ENCODE measurements around the gene SSBP4. TPM values are rescaled to one million over a fixed set of nuclear protein-coding genes. Genes with fewer than 3 reads are reported as not detected.

The SSBP4 gene
- total and polyA plus RNA-seq, 2 donors: 28.8 to 81.3 TPM

DNA sequence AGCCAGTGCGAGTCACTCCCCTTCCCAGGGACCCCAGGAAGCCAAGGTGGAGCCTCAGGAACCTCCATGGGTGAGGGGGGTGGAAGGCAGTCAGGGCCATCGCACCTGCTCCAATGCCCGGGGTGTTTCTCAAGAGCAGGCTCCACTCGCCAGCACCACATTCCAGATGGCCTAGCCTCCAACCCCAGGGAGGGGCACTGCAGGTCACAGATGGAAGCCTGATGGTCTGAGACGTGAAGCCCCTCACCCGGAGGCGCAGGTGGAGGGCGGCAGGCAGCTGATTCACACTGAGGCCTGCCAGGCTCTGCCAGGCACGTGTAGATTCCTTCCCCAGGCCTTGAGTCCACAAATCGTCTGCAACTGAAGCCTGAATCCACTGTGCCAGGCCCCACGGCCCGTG, 41.7 kb downstream of the SSBP4 start:
- WGBS: 85% methylated on average over 12 of the region's 12 CpGs
- H3K4me3 ChIP-seq (ENCODE audit: low read depth, low read length): no peak overlapping the region
- H3K27ac ChIP-seq (ENCODE audit: low read depth): no peak overlapping the region
- no peaks in the 10 kb centered on the region for H3K4me1 ChIP-seq (ENCODE audit: insufficient read depth)
- no peak for DNase-seq (ENCODE audit: extremely low spot score)
- H3K36me3 ChIP-seq (ENCODE audit: insufficient read depth): peaks cover 7% of the 10 kb centered on the region

DNA sequence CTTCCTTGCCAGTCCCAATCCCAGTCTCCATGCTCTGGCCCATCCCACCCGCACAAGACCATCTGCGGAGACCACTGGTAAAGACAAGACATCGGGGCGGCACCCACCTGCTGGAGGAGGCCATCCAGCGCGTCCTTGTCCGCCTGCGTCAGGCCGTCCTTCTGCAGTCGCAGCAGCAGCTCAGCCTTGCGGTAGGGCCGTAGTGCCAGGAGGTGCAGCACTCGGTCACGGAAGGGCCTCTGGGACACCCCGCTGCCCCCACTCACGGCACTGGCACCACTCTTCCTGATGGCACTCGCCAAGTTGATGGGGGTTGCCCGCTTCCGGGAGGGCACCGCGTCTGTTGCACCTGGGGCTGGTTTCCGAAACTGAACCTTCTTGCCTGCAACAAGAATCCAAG, 42.3 kb downstream of the SSBP4 start:
- Histone ChIP-seq H3K36me3 (ENCODE audit: insufficient read depth) (peaks cover 5% of the 10 kb centered on the region), H3K27ac (ENCODE audit: low read depth) (no peak overlapping the region), H3K4me3 (ENCODE audit: low read depth, low read length) (no peak overlapping the region), H3K4me1 (ENCODE audit: insufficient read depth) (no peaks in the 10 kb centered on the region)
- no peak for DNase-seq (ENCODE audit: extremely low spot score)
- 96% methylated on average over 22 of the region's 22 CpGs for WGBS

- no peak for DNase-seq (ENCODE audit: extremely low spot score)
- H3K36me3 ChIP-seq (ENCODE audit: insufficient read depth): peaks cover 5% of the 10 kb centered on the region
- peak overlapping the region; percentile 54 for H3K27ac ChIP-seq (ENCODE audit: low read depth)
- WGBS: 12% methylated on average over 8 of the region's 8 CpGs
- no peaks in the 10 kb centered on the region for H3K4me1 ChIP-seq (ENCODE audit: insufficient read depth)
- H3K4me3 ChIP-seq (ENCODE audit: low read depth, low read length): no peak overlapping the region
Observed at GRCh38 chr19:18464646-18465045, 45.4 kb downstream of the SSBP4 start.

DNA sequence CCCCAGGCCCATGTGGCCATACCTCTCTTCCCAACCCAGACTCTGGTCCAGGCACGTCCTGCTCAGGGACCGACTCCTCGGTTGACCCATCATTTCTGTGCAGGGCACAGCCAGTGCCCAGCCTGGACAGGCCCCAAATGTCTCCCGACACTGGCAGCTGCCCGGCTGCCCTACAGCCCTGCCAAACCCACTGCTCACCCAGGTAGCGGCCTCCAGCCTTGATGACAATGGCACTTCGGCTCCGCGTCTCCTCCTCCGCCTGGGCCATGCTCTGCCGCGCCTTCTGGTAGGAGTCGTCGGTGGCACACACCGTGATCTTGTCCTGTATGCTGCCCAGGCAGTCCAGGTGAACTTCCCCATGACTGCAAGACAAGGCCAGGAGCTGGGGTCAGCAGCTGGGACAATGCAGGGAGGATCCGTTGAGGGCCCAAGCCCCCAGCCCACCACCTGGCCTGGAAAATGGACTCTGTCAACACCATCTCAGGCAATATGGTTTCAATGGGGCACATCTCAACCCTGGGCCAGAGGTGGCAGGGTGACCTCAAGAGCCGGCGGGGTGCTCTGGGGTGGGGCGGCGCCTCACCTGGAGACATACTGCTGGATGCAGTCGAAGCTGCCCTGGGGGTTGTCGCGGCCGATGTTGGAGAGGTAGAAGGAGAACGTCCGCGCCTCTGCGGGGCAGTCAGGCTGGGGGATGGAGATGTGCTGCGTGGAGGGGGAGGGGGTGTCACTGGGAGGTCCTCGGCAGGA, 46.2 kb downstream of the SSBP4 start:
- Histone ChIP-seq H3K4me1 (ENCODE audit: insufficient read depth) (no peaks in the 10 kb centered on the region), H3K36me3 (ENCODE audit: insufficient read depth) (peaks cover 5% of the 10 kb centered on the region), H3K27ac (ENCODE audit: low read depth) (peak overlapping the region; percentile 54), H3K4me3 (ENCODE audit: low read depth, low read length) (no peak overlapping the region)
- 91% methylated on average over 30 of the region's 30 CpGs for WGBS
- DNase-seq (ENCODE audit: extremely low spot score): no peak

DNA sequence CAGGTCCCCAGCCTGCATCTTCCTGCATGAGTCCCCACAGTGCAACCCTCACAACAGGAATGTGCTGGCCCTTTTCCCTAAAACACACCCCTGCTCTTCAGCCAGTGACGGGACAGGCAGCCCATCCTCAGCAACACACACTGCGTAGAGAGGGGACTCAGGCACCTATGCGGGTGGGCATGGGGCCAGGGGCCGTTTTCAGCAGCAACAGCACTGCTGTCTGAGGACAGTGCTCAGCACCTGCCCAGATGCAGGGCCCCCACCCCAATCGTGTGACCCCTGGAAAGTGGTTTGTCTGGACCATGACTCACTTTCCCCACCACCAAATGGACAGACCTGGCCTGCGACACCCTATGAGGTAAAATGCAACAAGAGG, 46.8 kb downstream of the SSBP4 start:
- WGBS: 87% methylated on average over 6 of the region's 6 CpGs
- Histone ChIP-seq H3K4me1 (ENCODE audit: insufficient read depth) (no peaks in the 10 kb centered on the region), H3K27ac (ENCODE audit: low read depth) (no peak overlapping the region), H3K36me3 (ENCODE audit: insufficient read depth) (peaks cover 5% of the 10 kb centered on the region), H3K4me3 (ENCODE audit: low read depth, low read length) (no peak overlapping the region)
- no peak for DNase-seq (ENCODE audit: extremely low spot score)

DNA sequence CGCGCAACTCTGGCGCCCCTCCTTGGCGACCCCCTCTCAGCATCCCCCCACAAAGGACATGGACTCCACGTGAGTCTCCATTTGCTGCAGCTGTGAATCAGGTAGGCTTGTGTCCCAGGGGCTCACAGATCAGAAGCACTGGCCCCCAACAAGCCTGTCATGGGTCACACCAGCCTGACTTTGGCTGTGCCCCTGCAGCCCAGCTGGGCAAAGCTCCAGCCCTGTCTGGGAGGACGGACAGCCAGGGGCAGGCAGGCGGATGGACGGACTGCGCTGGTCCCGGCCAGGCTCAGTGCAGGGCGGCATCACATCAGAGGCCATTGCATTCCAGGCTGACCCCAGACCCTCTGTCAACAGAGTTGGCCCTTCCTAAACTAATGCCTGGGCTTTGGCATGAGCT, 47.2 kb downstream of the SSBP4 start:
- 88% methylated on average over 11 of the region's 11 CpGs for WGBS
- DNase-seq (ENCODE audit: extremely low spot score): no peak
- Histone ChIP-seq H3K36me3 (ENCODE audit: insufficient read depth) (peaks cover 5% of the 10 kb centered on the region), H3K27ac (ENCODE audit: low read depth) (no peak overlapping the region), H3K4me1 (ENCODE audit: insufficient read depth) (no peaks in the 10 kb centered on the region), H3K4me3 (ENCODE audit: low read depth, low read length) (no peak overlapping the region)

DNA sequence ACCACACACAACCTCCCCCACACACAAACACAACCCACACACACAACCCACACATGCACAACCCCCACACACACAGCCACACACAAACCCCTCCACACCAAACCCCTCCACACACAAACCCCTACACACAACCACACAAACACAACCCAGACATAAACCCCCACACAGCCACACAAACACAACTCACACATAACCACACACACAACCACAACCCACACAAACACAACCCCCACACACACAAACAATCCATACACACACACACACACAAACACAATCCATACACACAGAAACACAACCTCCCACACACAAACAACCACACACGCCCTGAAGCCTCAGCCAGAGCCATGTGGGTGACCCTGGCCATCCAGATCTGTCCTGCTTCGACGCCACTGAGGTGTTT, 48.8 kb downstream of the SSBP4 start:
- Histone ChIP-seq H3K27ac (ENCODE audit: low read depth) (no peak overlapping the region), H3K36me3 (ENCODE audit: insufficient read depth) (peaks cover 5% of the 10 kb centered on the region), H3K4me3 (ENCODE audit: low read depth, low read length) (no peak overlapping the region), H3K4me1 (ENCODE audit: insufficient read depth) (no peaks in the 10 kb centered on the region)
- 89% methylated on average over 3 of the region's 3 CpGs for WGBS
- no peak for DNase-seq (ENCODE audit: extremely low spot score)

GRCh38 chr19:18468517-18468916, 49.3 kb downstream of the SSBP4 start:
- WGBS: 83% methylated on average over 3 of the region's 3 CpGs
- H3K27ac ChIP-seq (ENCODE audit: low read depth): no peak overlapping the region
- no peak overlapping the region for H3K4me3 ChIP-seq (ENCODE audit: low read depth, low read length)
- DNase-seq (ENCODE audit: extremely low spot score): no peak
- H3K4me1 ChIP-seq (ENCODE audit: insufficient read depth): no peaks in the 10 kb centered on the region
- peaks cover 5% of the 10 kb centered on the region for H3K36me3 ChIP-seq (ENCODE audit: insufficient read depth)

- Histone ChIP-seq H3K27ac (ENCODE audit: low read depth) (no peak overlapping the region), H3K4me1 (ENCODE audit: insufficient read depth) (no peaks in the 10 kb centered on the region), H3K36me3 (ENCODE audit: insufficient read depth) (peaks cover 5% of the 10 kb centered on the region), H3K4me3 (ENCODE audit: low read depth, low read length) (no peak overlapping the region)
- no peak for DNase-seq (ENCODE audit: extremely low spot score)
- WGBS: 78% methylated on average over 28 of the region's 28 CpGs
Observed at GRCh38 chr19:18469069-18469846, 50.1 kb downstream of the SSBP4 start.

GRCh38 chr19:18470787-18471186, 51.6 kb downstream of the SSBP4 start:
- Histone ChIP-seq H3K4me1 (ENCODE audit: insufficient read depth) (no peaks in the 10 kb centered on the region), H3K36me3 (ENCODE audit: insufficient read depth) (no peaks in the 10 kb centered on the region), H3K4me3 (ENCODE audit: low read depth, low read length) (no peak overlapping the region), H3K27ac (ENCODE audit: low read depth) (no peak overlapping the region)
- no peak for DNase-seq (ENCODE audit: extremely low spot score)
- 65% methylated on average over 2 of the region's 2 CpGs for WGBS

DNA sequence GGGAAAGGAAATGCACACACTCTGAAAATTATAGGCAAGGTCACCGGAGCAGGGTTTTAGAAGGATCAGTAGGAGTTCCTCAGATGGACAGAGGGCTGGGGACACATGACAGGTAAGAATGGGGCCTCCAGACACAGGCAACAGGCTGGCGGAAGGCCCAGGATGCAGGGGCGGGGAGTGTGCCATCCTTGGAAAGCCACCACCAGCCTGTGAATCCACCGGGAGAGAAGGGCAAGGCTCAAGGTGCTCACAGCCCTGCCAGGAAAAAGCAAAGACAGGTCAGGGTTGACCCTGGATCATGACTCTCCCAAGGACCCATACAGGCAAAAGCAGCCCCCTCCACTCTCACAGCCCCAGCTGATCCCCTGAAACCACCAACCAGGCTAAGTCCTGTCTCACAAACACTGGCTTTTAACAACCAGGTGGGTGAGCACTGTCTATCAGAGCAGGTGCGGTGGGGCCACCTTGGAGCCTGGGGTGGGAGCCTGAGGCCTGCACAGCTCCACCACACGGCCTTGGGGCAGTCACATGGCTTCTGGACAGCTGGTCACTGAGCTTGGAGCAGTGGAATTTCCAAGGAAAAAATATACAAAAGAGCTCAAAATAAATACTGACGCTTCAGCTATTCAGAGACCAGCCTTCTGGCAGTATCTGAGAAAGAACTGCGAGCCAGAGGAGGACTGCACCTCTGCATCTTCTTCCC, 54.0 kb downstream of the SSBP4 start:
- DNase-seq (ENCODE audit: extremely low spot score): no peak
- peak overlapping the region; percentile 57 for H3K27ac ChIP-seq (ENCODE audit: low read depth)
- WGBS: 68% methylated on average over 8 of the region's 8 CpGs
- no peaks in the 10 kb centered on the region for H3K36me3 ChIP-seq (ENCODE audit: insufficient read depth)
- no peaks in the 10 kb centered on the region for H3K4me1 ChIP-seq (ENCODE audit: insufficient read depth)
- H3K4me3 ChIP-seq (ENCODE audit: low read depth, low read length): no peak overlapping the region

DNA sequence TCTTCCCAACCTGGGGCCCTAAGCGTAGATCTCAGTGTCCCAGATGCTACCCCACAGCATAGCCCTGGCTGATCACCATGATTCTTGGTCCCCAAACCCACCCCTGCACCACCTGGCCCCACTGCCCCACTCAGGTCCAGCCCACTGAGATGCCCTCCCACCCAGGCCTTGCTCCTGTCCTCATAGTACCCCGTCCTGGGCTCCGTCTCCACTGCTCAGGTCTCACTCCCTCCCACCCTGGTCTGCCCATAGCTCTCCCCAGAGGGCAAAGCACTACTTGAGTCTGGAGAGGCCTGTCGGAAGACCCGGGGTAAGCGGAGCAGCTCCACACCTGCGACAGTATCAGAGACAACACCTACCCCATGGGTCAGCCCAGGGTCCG, 54.5 kb downstream of the SSBP4 start:
- H3K4me1 ChIP-seq (ENCODE audit: insufficient read depth): no peaks in the 10 kb centered on the region
- no peak for DNase-seq (ENCODE audit: extremely low spot score)
- WGBS: 88% methylated on average over 8 of the region's 8 CpGs
- H3K27ac ChIP-seq (ENCODE audit: low read depth): no peak overlapping the region
- H3K36me3 ChIP-seq (ENCODE audit: insufficient read depth): no peaks in the 10 kb centered on the region
- no peak overlapping the region for H3K4me3 ChIP-seq (ENCODE audit: low read depth, low read length)

GRCh38 chr19:18474366-18474887, 55.2 kb downstream of the SSBP4 start:
- 88% methylated on average over 13 of the region's 13 CpGs for WGBS
- Histone ChIP-seq H3K27ac (ENCODE audit: low read depth) (no peak overlapping the region), H3K4me1 (ENCODE audit: insufficient read depth) (no peaks in the 10 kb centered on the region), H3K4me3 (ENCODE audit: low read depth, low read length) (no peak overlapping the region), H3K36me3 (ENCODE audit: insufficient read depth) (no peaks in the 10 kb centered on the region)
- DNase-seq (ENCODE audit: extremely low spot score): no peak

All from urinary bladder (tissue), 4 donors.